Tibial nerve (tissue), 4 donors: Measurements from ENCODE around the gene ALOX5AP. TPM values are rescaled to one million over a fixed set of nuclear protein-coding genes. Genes with fewer than 3 reads are reported as not detected.

ENCODE experiments used
- DNase-seq, 2 donors: peaks; one replicate each; pipeline ENCODE4 v3.0.0-alpha.2; 2019; ENCODE audit warnings: low spot score in 2 of 2
- H3K27ac ChIP-seq, 4 donors: fragments of 200-600 bp; sonication (generic) in 3 of 4; one replicate each; pipeline ENCODE4 v1.5.1; 2017 to 2019; ENCODE audit warnings: mild to moderate bottlenecking in 1 of 4
- H3K27me3 ChIP-seq, 2 donors: fragments of 200-600 bp; sonication (generic) in 1 of 2; one replicate each; pipeline versions ENCODE4 v1.5.1 to v1.6.0; 2017 to 2019
- H3K36me3 ChIP-seq, 3 donors: fragments of 200-600 bp; sonication (generic); one replicate each; pipeline ENCODE4 v1.5.1; 2018 to 2019
- H3K4me1 ChIP-seq, 4 donors: fragments of 200-600 bp; sonication (generic) in 3 of 4; one replicate each; pipeline ENCODE4 v1.5.1; 2017 to 2019
- H3K4me3 ChIP-seq, 4 donors: fragments of 200-600 bp; sonication (generic) in 3 of 4; one replicate each; pipeline ENCODE4 v1.5.1; 2017 to 2019; ENCODE audit warnings: mild to moderate bottlenecking in 1 of 4, moderate library complexity in 1 of 4
- H3K9me3 ChIP-seq, 4 donors: fragments of 200-600 bp; sonication (generic) in 3 of 4; one replicate each; pipeline ENCODE4 v1.5.1; 2017 to 2019
- EP300 ChIP-seq, 2 donors: sonication (generic); formaldehyde crosslinking; IDR thresholded peaks; one replicate each; pipeline ENCODE4 v1.6.1; 2017; ENCODE audit warnings: antibody characterized with exemption in 2 of 2, mild to moderate bottlenecking in 1 of 2
- POLR2A ChIP-seq, 2 donors: fragments of 450-650 bp; IDR thresholded peaks; one replicate each; pipeline ENCODE4 v1.6.1; 2017; ENCODE audit warnings: antibody characterized with exemption in 2 of 2, mild to moderate bottlenecking in 2 of 2, moderate library complexity in 2 of 2
- WGBS, 2 donors: methylation state at CpG; one replicate each; pipeline ENCODE4 v1.1.5; 2018; 5-methylcytosine and 5-hydroxymethylcytosine counted together
- total RNA-seq, 4 donors: library from RNA; depleted of rRNA; stranded (reverse); fragments of >200 nt; gene quantifications; one replicate each; pipeline ENCODE4 v1.1.0, GENCODE V29; 2016
- TF ChIP-seq, protein P1 (sequence below), 5 experiments: fragments of 200-600 bp in 3 of 5; fragments of 450-650 bp in 2 of 5; sonication (generic) in 3 of 5; IDR thresholded peaks; one replicate each; pipeline ENCODE4 v1.5.1; 2016 to 2019; ENCODE audit warnings: antibody characterized with exemption in 5 of 5, mild to moderate bottlenecking in 3 of 5, moderate library complexity in 2 of 5

The ALOX5AP gene
- total RNA-seq, 4 donors from 2014 or later = 25.3 to 41.4 (median 33.1) TPM

DNA sequence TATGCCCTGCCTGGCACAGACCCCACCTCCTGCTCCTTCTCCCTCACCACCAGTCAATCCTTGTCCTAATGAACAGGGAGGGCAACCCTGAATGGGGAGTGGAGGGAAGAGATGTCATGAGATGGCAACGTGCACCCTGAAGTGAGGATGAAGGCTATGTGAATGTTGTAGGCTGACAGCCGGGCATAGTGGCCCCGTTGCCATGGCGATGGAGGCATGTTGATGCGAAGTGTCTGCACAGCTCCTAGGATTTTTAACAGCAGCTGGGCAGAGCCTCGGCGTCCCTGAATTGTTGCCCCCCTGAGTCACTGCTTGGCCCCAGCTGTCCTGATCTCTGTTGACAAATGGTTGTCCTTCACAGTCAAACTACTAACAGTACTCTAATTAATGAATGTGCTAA, 4.8 kb upstream of the ALOX5AP start:
- DNase-seq = no peak
- 51 to 56% methylated on average over 7 of the region's 7 CpGs for WGBS, 2 donors
- no peaks in the 10 kb centered on the region for H3K9me3 ChIP-seq
- TF ChIP-seq EP300 (IDR thresholded peaks at IDR 0.05) (no peak), POLR2A (IDR thresholded peaks at IDR 0.05) (no peak)
- TF ChIP-seq, protein P1, sequence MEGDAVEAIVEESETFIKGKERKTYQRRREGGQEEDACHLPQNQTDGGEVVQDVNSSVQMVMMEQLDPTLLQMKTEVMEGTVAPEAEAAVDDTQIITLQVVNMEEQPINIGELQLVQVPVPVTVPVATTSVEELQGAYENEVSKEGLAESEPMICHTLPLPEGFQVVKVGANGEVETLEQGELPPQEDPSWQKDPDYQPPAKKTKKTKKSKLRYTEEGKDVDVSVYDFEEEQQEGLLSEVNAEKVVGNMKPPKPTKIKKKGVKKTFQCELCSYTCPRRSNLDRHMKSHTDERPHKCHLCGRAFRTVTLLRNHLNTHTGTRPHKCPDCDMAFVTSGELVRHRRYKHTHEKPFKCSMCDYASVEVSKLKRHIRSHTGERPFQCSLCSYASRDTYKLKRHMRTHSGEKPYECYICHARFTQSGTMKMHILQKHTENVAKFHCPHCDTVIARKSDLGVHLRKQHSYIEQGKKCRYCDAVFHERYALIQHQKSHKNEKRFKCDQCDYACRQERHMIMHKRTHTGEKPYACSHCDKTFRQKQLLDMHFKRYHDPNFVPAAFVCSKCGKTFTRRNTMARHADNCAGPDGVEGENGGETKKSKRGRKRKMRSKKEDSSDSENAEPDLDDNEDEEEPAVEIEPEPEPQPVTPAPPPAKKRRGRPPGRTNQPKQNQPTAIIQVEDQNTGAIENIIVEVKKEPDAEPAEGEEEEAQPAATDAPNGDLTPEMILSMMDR (IDR thresholded peaks at IDR 0.05) = no peak
- H3K27me3 ChIP-seq = no peaks in the 10 kb centered on the region
- no peaks in the 10 kb centered on the region for H3K36me3 ChIP-seq
- no peak overlapping the region for H3K4me3 ChIP-seq
- H3K4me1 ChIP-seq = no peaks in the 10 kb centered on the region
- H3K27ac ChIP-seq = no peak overlapping the region

DNA sequence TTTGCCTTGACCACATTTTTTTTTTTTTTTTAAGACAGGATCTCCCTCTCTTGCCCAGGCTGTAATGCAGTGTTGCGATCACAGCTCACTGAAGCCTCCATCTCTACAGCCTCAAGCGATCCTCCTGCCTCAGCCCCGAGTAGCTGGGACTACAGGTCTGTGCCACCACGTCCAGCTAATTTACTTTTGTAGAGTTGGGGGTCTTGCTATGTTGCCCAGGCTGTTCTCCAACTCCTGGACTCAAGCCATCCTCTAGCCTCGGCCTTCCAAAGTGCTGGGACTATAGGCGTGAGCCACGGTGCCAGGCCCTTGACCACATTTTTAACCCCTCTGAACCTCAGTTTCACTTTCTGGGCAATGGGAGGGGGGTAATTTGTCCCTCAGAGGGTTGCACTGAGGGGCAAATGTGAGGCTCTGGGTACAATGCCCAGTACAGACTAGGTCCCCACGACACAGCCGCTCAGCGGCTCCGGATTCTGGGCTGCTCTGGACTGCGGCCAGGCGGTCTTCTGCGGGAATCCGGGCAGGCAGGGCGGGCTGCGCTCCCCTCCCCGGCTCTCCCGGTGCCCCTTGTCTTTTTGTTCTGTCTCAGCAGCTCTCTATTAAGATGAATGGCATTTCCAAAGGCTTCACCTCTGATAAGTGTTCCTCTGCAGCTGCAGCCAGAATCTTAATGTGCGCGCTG, 3.8 kb upstream of the ALOX5AP start:
- H3K4me3 ChIP-seq = no peak overlapping the region

DNA sequence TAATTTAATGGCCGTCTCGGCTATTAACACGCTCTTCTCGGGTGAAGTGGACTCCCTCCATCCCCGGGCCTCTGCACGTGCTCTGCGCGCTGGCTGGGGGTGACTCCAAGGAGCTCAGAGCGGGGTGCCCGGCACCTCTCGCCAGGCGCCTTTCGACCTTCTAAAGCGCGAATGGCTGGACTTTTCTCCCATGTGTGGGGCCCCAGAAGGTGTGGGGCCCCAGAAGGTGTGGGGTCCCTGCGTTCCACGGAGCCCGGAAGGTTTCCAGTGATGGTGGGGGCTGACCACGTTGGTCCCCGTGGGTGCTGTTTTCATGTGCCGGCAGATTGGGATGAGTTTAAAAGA, 3.3 kb upstream of the ALOX5AP start:
- TF ChIP-seq POLR2A (IDR thresholded peaks at IDR 0.05) = no peak
- TF ChIP-seq, protein P1 (IDR thresholded peaks at IDR 0.05) = no peak
- DNase-seq = no peak
- 80 to 82% methylated on average over 20 to 21 of the region's 21 CpGs for WGBS, 2 donors
- no peaks in the 10 kb centered on the region for H3K27me3 ChIP-seq
- H3K4me3 ChIP-seq = no peak overlapping the region
- no peaks in the 10 kb centered on the region for H3K36me3 ChIP-seq
- peaks cover 0 to 3% (median 0%) of the 10 kb centered on the region in 4 donors for H3K4me1 ChIP-seq
- no peak overlapping the region for H3K27ac ChIP-seq
- H3K9me3 ChIP-seq = no peaks in the 10 kb centered on the region

More for the DNA sequence above, 3.8 kb upstream of the ALOX5AP start:
- H3K9me3 ChIP-seq = no peaks in the 10 kb centered on the region
- H3K27ac ChIP-seq = no peak overlapping the region
- no peaks in the 10 kb centered on the region for H3K36me3 ChIP-seq
- WGBS, 2 donors = 79 to 85% methylated on average over 6 to 21 of the region's 21 CpGs
- TF ChIP-seq EP300 (IDR thresholded peaks at IDR 0.05) (no peak), POLR2A (IDR thresholded peaks at IDR 0.05) (no peak)
- TF ChIP-seq, protein P1 (IDR thresholded peaks at IDR 0.05) = no peak
- H3K27me3 ChIP-seq = no peaks in the 10 kb centered on the region
- no peak for DNase-seq
- no peaks in the 10 kb centered on the region for H3K4me1 ChIP-seq

DNA sequence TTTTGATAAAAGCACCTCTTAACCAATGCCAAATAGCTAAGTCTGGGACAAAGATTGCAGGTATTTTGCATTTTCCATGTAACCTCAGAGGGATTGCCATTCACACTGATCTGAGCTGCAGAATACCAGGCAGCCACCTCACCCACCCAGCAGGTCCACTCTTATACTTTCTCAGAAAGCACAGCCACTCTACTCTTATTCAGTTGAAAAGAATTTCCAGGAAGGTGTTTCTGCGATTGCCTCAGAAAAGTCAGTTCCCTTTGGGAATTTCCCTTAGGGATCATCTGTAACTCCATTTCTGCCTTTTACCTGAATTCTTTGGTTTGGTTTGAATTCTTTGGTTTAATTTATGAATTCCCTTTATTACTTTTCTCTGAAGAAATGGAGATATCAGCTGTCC, 904 bp upstream of the ALOX5AP start:
- no peaks in the 10 kb centered on the region for H3K9me3 ChIP-seq
- H3K4me3 ChIP-seq = no peak overlapping the region
- no peaks in the 10 kb centered on the region for H3K27me3 ChIP-seq
- WGBS, 2 donors = 62 to 77% methylated on average over 1 of the region's 1 CpG
- H3K36me3 ChIP-seq = no peaks in the 10 kb centered on the region
- TF ChIP-seq, protein P1 (IDR thresholded peaks at IDR 0.05) = no peak
- TF ChIP-seq EP300 (IDR thresholded peaks at IDR 0.05) (no peak), POLR2A (IDR thresholded peaks at IDR 0.05) (no peak)
- peaks cover 0 to 9% (median 0%) of the 10 kb centered on the region in 4 donors for H3K4me1 ChIP-seq
- DNase-seq = no peak
- no peak overlapping the region for H3K27ac ChIP-seq

DNA sequence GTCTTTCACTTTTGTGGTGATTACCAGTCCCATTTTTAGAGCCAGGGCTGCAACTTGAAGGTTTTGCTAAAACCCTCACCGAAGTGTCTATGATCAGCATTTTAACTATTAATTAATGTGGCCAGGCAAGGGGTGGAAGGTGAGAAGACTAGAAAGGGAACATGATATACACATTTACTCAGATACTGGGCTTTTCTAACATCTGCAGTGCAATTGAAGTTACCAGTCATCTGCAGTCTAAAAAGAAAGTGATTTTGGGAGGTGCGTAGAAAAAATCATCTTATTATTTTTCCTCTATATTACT, 481 bp downstream of the ALOX5AP start:
- Histone ChIP-seq H3K9me3 (no peaks in the 10 kb centered on the region), H3K27me3 (no peaks in the 10 kb centered on the region), H3K4me3 (peak overlapping the region in 2 of 4 donors; percentile 10 to 36), H3K36me3 (no peaks in the 10 kb centered on the region), H3K27ac (peak overlapping the region in 2 of 4 donors; percentile 11 to 29), H3K4me1 (peaks cover 0 to 14% (median 3%) of the 10 kb centered on the region in 4 donors)
- TF ChIP-seq POLR2A (IDR thresholded peaks at IDR 0.05) (no peak), EP300 (IDR thresholded peaks at IDR 0.05) (no peak)
- TF ChIP-seq, protein P1 (IDR thresholded peaks at IDR 0.05) = no peak
- no peak for DNase-seq
- WGBS, 2 donors = 83 to 88% methylated on average over 2 of the region's 2 CpGs
